A673 (cell line): ENCODE results near the gene SND1. TPM values are rescaled to one million over a fixed set of nuclear protein-coding genes. Genes with fewer than 3 reads are reported as not detected.

Source experiments
- BruUV-seq: library from RNA; stranded (reverse); fragments of 400-500 nt; replicated peaks from 2 replicates; lab custom pipeline; 2021; lab: Mats Ljungman, UMichigan
- CTCF ChIA-PET: fragments of 300-600 bp; sonication (Branson Sonifier 250); formaldehyde crosslinking; loops from one replicate; lab custom pipeline; 2022; ENCODE audit warnings: antibody characterized with exemption; lab: Charles Lee
- POLR2A ChIA-PET: fragments of 300-600 bp; sonication (Branson Sonifier 250); formaldehyde crosslinking; loops from one replicate; lab custom pipeline; 2022; ENCODE audit warnings: antibody characterized with exemption; ENCODE audit not compliant: low non-redundant PET; lab: Charles Lee
- DNase-seq: peaks from one replicate; pipeline ENCODE4 v3.0.0-alpha.2; 2015; ENCODE audit warnings: low spot score
- H3K27ac ChIP-seq: fragments of 200-600 bp; sonication (generic); 2 replicates; pipeline ENCODE4 v1.5.1; 2016; ENCODE audit warnings: mixed run types, low read depth, mild to moderate bottlenecking, mixed read lengths, antibody characterized with exemption, low read length; ENCODE audit not compliant: poor library complexity, severe bottlenecking
- H3K27me3 ChIP-seq: fragments of 200-600 bp; sonication (generic); replicated peaks from 2 replicates; pipeline ENCODE4 v1.6.1; 2017; ENCODE audit warnings: mixed run types, low read depth, mild to moderate bottlenecking, mixed read lengths, antibody characterized with exemption, low read length; ENCODE audit not compliant: insufficient read depth, poor library complexity
- H3K36me3 ChIP-seq: fragments of 200-600 bp; sonication (generic); 2 replicates; pipeline ENCODE4 v1.6.1; 2016; ENCODE audit warnings: mixed run types, mild to moderate bottlenecking, mixed read lengths, antibody characterized with exemption, low read length; ENCODE audit not compliant: insufficient read depth, poor library complexity, severe bottlenecking
- H3K4me1 ChIP-seq: fragments of 200-600 bp; sonication (generic); 2 replicates; pipeline ENCODE4 v1.6.1; 2017; ENCODE audit warnings: mixed run types, mild to moderate bottlenecking, mixed read lengths, antibody characterized with exemption, low read length; ENCODE audit not compliant: insufficient read depth, poor library complexity, severe bottlenecking
- H3K4me3 ChIP-seq: fragments of 200-600 bp; sonication (generic); 2 replicates; pipeline ENCODE4 v1.5.1; 2016; ENCODE audit warnings: low read depth, mixed run types, mild to moderate bottlenecking, mixed read lengths, low read length; ENCODE audit not compliant: poor library complexity, severe bottlenecking
- H3K9me3 ChIP-seq: fragments of 200-600 bp; sonication (generic); 2 replicates; pipeline ENCODE4 v1.6.1; 2016; ENCODE audit warnings: mixed run types, low read depth, mild to moderate bottlenecking, mixed read lengths, antibody characterized with exemption, low read length; ENCODE audit not compliant: poor library complexity, severe bottlenecking
- CTCF ChIP-seq: fragments of 300-800, 200-600 bp; sonication (generic); conservative IDR thresholded peaks from 2 replicates; pipeline ENCODE4 v1.5.1; 2017; ENCODE audit warnings: low read depth, mild to moderate bottlenecking, antibody characterized with exemption, low read length, moderate library complexity, mixed read lengths
- EZH2 ChIP-seq: fragments of 200-600 bp; sonication (generic); IDR thresholded peaks from 2 replicates; pipeline ENCODE4 v1.6.1; 2017; ENCODE audit warnings: borderline replicate concordance, low read depth, mild to moderate bottlenecking, mixed read lengths, antibody characterized with exemption, low read length; ENCODE audit not compliant: poor library complexity, severe bottlenecking
- intact Hi-C: fragments of 100-400 bp; cut with micrococcal nuclease; formaldehyde crosslinking; loops from one replicate; pipeline ENCODE4 v1.10.0; 2022; ENCODE audit not compliant: unreplicated experiment
- total RNA-seq: library from RNA; stranded (reverse); gene quantifications from 2 replicates; pipeline ENCODE4 v1.2.3, GENCODE V29; 2021

The SND1 gene
- total RNA-seq, 1 experiment from 2014 or later, result 177 TPM

- POLR2A ChIA-PET, result no interaction called here
- Histone ChIP-seq H3K36me3 (no peaks in the 10 kb centered on the region), H3K4me3 (no peak overlapping the region), H3K4me1 (peaks cover 29% of the 10 kb centered on the region), H3K27me3 (no peaks in the 10 kb centered on the region), H3K9me3 (no peaks in the 10 kb centered on the region), H3K27ac (no peak overlapping the region)
- BruUV-seq, result no TSS peak
- no peak for DNase-seq
- no peak for TF ChIP-seq EZH2
- TF ChIP-seq CTCF, result no peak
- CTCF ChIA-PET, result no interaction called here
- intact Hi-C loops, result no loop called here
These were observed 365.5 kb downstream of the SND1 start for GRCh38 chr7:128017460-128017859.

DNA sequence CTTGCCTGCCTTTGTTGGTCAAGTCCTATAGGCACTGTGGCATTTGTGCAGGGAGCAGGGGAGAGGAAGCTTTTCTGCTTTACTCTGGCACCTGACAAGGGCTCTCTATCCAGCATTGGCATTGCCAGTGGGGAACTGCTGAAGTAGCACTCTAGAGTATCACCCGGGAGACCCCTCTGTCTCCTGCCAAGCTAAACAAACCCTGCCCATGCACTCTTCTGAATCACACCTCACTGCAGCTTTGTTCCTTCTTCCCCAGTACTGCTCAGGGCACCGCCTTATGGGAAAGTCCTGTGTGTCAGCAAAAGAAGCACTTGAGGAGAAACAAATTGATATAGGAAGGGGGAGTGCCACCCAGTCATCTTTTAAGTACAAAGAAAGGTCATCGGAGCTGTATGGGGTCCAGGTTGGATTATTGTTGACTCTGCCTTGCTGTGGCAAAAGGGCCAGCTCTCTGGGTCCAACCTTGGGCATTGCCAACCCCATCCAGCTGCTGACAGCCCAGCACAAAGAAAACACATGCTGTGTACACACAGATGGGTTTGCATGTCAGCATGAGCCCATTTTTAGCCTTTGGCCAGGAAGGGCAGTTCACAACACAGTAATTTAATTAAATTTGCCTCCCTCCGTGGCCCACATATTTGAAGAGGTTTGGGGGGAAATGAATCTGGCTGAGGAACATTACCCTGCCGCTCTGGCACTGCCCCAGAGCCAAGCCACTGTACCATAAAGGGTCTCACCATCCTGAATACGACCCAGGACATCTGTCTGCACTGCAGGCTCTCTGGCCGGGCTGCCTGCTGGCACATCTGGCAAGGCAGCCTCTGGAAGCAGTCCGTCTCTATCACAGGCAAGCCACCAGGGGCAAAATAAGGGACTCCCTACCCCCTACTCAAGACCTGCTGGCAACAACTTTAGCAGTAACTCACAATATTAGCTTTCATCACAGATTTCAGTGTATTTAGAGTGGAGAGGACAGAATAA, 366.2 kb downstream of the SND1 start:
- no TSS peak for BruUV-seq
- H3K27ac ChIP-seq, result no peak overlapping the region
- peaks cover 36% of the 10 kb centered on the region for H3K4me1 ChIP-seq
- no peaks in the 10 kb centered on the region for H3K36me3 ChIP-seq
- intact Hi-C loops, result no loop called here
- H3K9me3 ChIP-seq, result no peaks in the 10 kb centered on the region
- H3K27me3 ChIP-seq, result no peaks in the 10 kb centered on the region
- no peak for DNase-seq
- no peak for TF ChIP-seq CTCF
- no peak overlapping the region for H3K4me3 ChIP-seq
- ChIA-PET CTCF (interaction anchor here (0.6 kb wide), 1 partner anchor 18 kb away, joined by 5 read pairs; no protein-coding TSS in a partner anchor), POLR2A (no interaction called here)

GRCh38 chr7:128019288-128019687, 367.3 kb downstream of the SND1 start:
- no peak for DNase-seq
- TF ChIP-seq CTCF (no peak), EZH2 (no peak)
- CTCF ChIA-PET, result interaction anchor here (0.6 kb wide), 1 partner anchor 194 kb away, joined by 3 read pairs; no protein-coding TSS in a partner anchor
- Histone ChIP-seq H3K27me3 (no peaks in the 10 kb centered on the region), H3K9me3 (no peaks in the 10 kb centered on the region), H3K27ac (no peak overlapping the region), H3K36me3 (no peaks in the 10 kb centered on the region), H3K4me1 (peaks cover 37% of the 10 kb centered on the region), H3K4me3 (no peak overlapping the region)
- intact Hi-C loops, result no loop called here
- POLR2A ChIA-PET, result no interaction called here
- BruUV-seq, result no TSS peak
